ENCODE measurements around the gene RAB3IL1.

GRCh38 chr11:61855939-61856680 is 61.3 kb downstream of the RAB3IL1 start:
- no peak for TF ChIP-seq CTCF (IDR thresholded peaks at IDR 0.05)
- TF ChIP-seq POLR2A (IDR thresholded peaks at IDR 0.05), result no peak
- TF ChIP-seq EP300 (IDR thresholded peaks at IDR 0.05), result no peak
